Endothelial cell of umbilical vein (primary cell): ENCODE results near the gene RPP25L. TPM values are rescaled to one million over a fixed set of nuclear protein-coding genes. Genes with fewer than 3 reads are reported as not detected.

Experiments
- BruUV-seq: library from RNA; stranded (reverse); fragments of 400-500 nt; replicated peaks from 2 replicates; lab custom pipeline; 2021; lab: Mats Ljungman, UMichigan
- CTCF ChIA-PET: fragments of 300-600, 350-600 bp; sonication (Branson Sonifier 250); formaldehyde crosslinking; loops from one replicate; lab custom pipeline; 2021; ENCODE audit warnings: antibody characterized with exemption, inconsistent platforms; lab: Charles Lee
- POLR2A ChIA-PET: fragments of 300-600, 350-600 bp; sonication (Branson Sonifier 250); formaldehyde crosslinking; loops from one replicate; lab custom pipeline; 2021; ENCODE audit warnings: antibody characterized with exemption, inconsistent platforms; lab: Charles Lee
- DNase-seq: peaks from one replicate; pipeline ENCODE4 v3.0.0-alpha.2; 2011; ENCODE audit warnings: low read depth, low spot score
- FAIRE-seq: peaks from 2 replicates; lab custom pipeline; 2011; peaks lifted over from hg19 to GRCh38; lab: Jason Lieb, UNC
- H2AFZ ChIP-seq: 2 replicates; pipeline ENCODE4 v1.6.0; 2012; ENCODE audit warnings: low read depth, low read length, control low read depth, inconsistent platforms
- H3K27ac ChIP-seq: 2 replicates; pipeline ENCODE4 v1.5.1; 2011; ENCODE audit warnings: low read depth, mild to moderate bottlenecking, control low read depth, low read length, moderate library complexity; ENCODE audit not compliant: insufficient read depth
- H3K27me3 ChIP-seq, 2 experiments: 2 replicates each; pipeline versions ENCODE4 v1.6.0 to v1.6.1; 2011; ENCODE audit warnings: low read length in 2 of 2, mixed read lengths in 1 of 2; ENCODE audit not compliant: control insufficient read depth in 2 of 2, insufficient read depth in 2 of 2
- H3K36me3 ChIP-seq, 2 experiments: 2 replicates in 1 of 2; 3 replicates in 1 of 2; pipeline ENCODE4 v1.5.1; 2011; ENCODE audit warnings: low read length in 2 of 2, mild to moderate bottlenecking in 1 of 2, moderate library complexity in 1 of 2; ENCODE audit not compliant: control insufficient read depth in 2 of 2, insufficient read depth in 2 of 2; ENCODE audit errors: extremely low read depth in 1 of 2
- H3K4me1 ChIP-seq: 3 replicates; pipeline ENCODE4 v1.5.1; 2011; ENCODE audit warnings: mild to moderate bottlenecking, low read length; ENCODE audit not compliant: control insufficient read depth, insufficient read depth; ENCODE audit errors: extremely low read depth
- H3K4me2 ChIP-seq: 2 replicates; pipeline ENCODE4 v1.6.1; 2011; ENCODE audit warnings: low read length, control low read depth, mixed read lengths; ENCODE audit not compliant: insufficient read depth
- H3K4me3 ChIP-seq, 3 experiments: fragments of 200-600 bp in 1 of 3; sonication (generic), shearing (Covaris generic) in 1 of 3; replicated peaks in 1 of 3; 2 replicates each; pipeline ENCODE4 v1.5.1; 2011 to 2016; ENCODE audit warnings: control low read depth in 3 of 3, low read length in 3 of 3, mild to moderate bottlenecking in 2 of 3, inconsistent platforms in 1 of 3, low read depth in 1 of 3, moderate library complexity in 1 of 3; ENCODE audit not compliant: insufficient read depth in 1 of 3
- H3K79me2 ChIP-seq: 2 replicates; pipeline ENCODE4 v1.6.0; 2012; ENCODE audit warnings: low read length, inconsistent platforms; ENCODE audit not compliant: control insufficient read depth, insufficient read depth
- H3K9ac ChIP-seq: replicated peaks from 2 replicates; pipeline ENCODE3; 2011; ENCODE audit warnings: low read length, control low read depth; ENCODE audit not compliant: insufficient read depth; ENCODE audit errors: extremely low read depth
- H3K9me1 ChIP-seq: replicated peaks from 3 replicates; pipeline ENCODE4 v1.6.0; 2011; ENCODE audit warnings: mild to moderate bottlenecking, low read length; ENCODE audit not compliant: control insufficient read depth, insufficient read depth; ENCODE audit errors: extremely low read depth
- H3K9me3 ChIP-seq: replicated peaks from 2 replicates; pipeline ENCODE4 v1.5.1; 2012; ENCODE audit warnings: low read length, inconsistent platforms; ENCODE audit not compliant: control insufficient read depth, insufficient read depth
- H4K20me1 ChIP-seq: replicated peaks from 2 replicates; pipeline ENCODE3; 2011; ENCODE audit warnings: mild to moderate bottlenecking, low read length; ENCODE audit not compliant: control insufficient read depth, insufficient read depth; ENCODE audit errors: extremely low read depth
- EZH2 ChIP-seq: IDR thresholded peaks from 2 replicates; pipeline ENCODE4 v1.6.1; 2012; ENCODE audit warnings: borderline replicate concordance, low read depth, mild to moderate bottlenecking, moderate library complexity, low read length, inconsistent platforms; ENCODE audit not compliant: severe bottlenecking
- FOS ChIP-seq: IDR thresholded peaks from 2 replicates; pipeline ENCODE4 v1.6.1; 2011; ENCODE audit warnings: mild to moderate bottlenecking, low read length, moderate library complexity, borderline replicate concordance; ENCODE audit not compliant: insufficient read depth
- GATA2 ChIP-seq: IDR thresholded peaks from 2 replicates; pipeline ENCODE4 v1.7.0; 2011; ENCODE audit warnings: low read depth, mild to moderate bottlenecking, moderate library complexity, mixed read lengths, low read length; ENCODE audit not compliant: insufficient read length, insufficient read depth
- JUN ChIP-seq: IDR thresholded peaks from 2 replicates; pipeline ENCODE4 v1.6.1; 2011; ENCODE audit warnings: borderline replicate concordance, low read depth; ENCODE audit not compliant: insufficient read length, insufficient read depth
- MYC ChIP-seq: IDR thresholded peaks from one replicate; pipeline ENCODE4 v1.6.1; 2011; ENCODE audit warnings: mild to moderate bottlenecking, low read depth, low read length
- POLR2A ChIP-seq: IDR thresholded peaks from 2 replicates; pipeline ENCODE4 v1.6.1; 2012; ENCODE audit warnings: low read depth, mild to moderate bottlenecking, control low read depth, low read length
- POLR2AphosphoS5 ChIP-seq: IDR thresholded peaks from 2 replicates; pipeline ENCODE4 v1.6.1; 2012; ENCODE audit warnings: low read depth, mild to moderate bottlenecking, control low read depth, low read length, moderate library complexity; ENCODE audit not compliant: insufficient read depth
- dilution Hi-C: fragments of 300-500 bp; cut with MboI; formaldehyde crosslinking; loops from one replicate; pipeline ENCODE4 v1.15.0; 2019; ENCODE audit warnings: low sequenced_read_pairs; ENCODE audit not compliant: extremely low pct_ligation_motif_present
- intact Hi-C: fragments of 100-400 bp; cut with micrococcal nuclease; formaldehyde crosslinking; loops from one replicate; pipeline ENCODE4 v1.10.0; 2022
- polyA plus RNA-seq, 4 experiments: library from polyadenylated mRNA; depleted of rRNA in 3 of 4; stranded (reverse) in 3 of 4; unstranded in 1 of 4; fragments of >200 nt; gene quantifications; 2 replicates each; pipeline versions ENCODE4 v1.2.1 to v1.2.3, GENCODE V29; 2011 to 2012; ENCODE audit warnings: missing spikeins in 1 of 4
- total RNA-seq: library from RNA; stranded (reverse); gene quantifications from 2 replicates; pipeline ENCODE4 v1.2.3, GENCODE V29; 2021
- TF ChIP-seq, protein P1 (sequence below): IDR thresholded peaks from 2 replicates; pipeline ENCODE4 v1.6.1; 2011; ENCODE audit not compliant: insufficient read depth, insufficient read length
- TF ChIP-seq, protein P2 (sequence below), 2 donors: IDR thresholded peaks; 1 replicate in 1 of 2; 2 replicates in 1 of 2; pipeline ENCODE4 v1.5.1; 2011; ENCODE audit warnings: low read length in 2 of 2, mild to moderate bottlenecking in 2 of 2, moderate library complexity in 2 of 2, control low read depth in 1 of 2, inconsistent platforms in 1 of 2, low read depth in 1 of 2; ENCODE audit not compliant: insufficient read depth in 1 of 2; ENCODE audit errors: extremely low read depth in 1 of 2

RPP25L gene
- total and polyA plus RNA-seq, 2 donors (not counting 3 experiments of a cell fraction or from before 2014, with no cell fraction given): 15.7 to 41.0 TPM

DNA sequence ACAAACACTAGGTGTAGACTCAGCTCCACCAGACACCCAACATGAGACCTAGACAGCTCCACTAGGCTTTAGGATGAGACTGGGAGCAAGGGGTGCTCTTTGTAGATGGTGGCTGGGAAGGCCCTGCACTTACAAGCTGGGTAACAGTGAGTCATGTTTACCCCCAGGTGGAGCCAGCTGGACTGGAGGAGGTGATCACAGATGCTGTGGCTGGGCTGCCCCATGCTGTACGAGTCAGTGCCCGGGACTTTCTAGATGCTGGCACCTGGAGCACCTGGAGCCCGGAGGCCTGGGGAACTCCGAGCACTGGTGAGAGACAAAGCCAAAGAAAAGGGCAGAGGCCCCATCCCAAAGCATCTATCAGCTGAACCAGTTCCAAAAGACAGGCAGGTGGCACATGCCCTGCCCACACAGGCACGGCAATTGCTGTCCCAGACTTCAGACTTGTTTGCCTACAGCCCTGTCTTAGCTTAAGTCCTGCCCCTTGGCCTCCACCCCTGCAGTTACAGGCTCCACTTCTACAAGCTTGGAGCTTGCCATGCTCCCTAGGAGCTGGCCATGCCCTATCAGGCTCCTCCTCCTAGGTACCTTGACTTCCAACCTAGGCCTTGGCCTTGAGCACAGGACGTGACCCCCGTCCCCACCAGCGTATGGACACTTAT is 47.8 kb upstream of the RPP25L start:
- dilution Hi-C loops: no loop called here
- intact Hi-C loops: no loop called here
- DNase-seq: no peak
- TF ChIP-seq GATA2: no peak
- H3K9me1 ChIP-seq: no peaks in the 10 kb centered on the region
- H3K36me3 ChIP-seq: no peaks in the 10 kb centered on the region
- H3K4me3 ChIP-seq: no peak overlapping the region
- no peak overlapping the region for H3K9ac ChIP-seq
- ChIA-PET CTCF (interaction anchor here (1.0 to 1.4 kb wide), 2 partner anchors 26 to 43 kb away, joined by 3 read pairs; no protein-coding TSS in a partner anchor), POLR2A (no interaction called here)
- no peak for FAIRE-seq
- BruUV-seq: no TSS peak
- H3K4me2 ChIP-seq: no peak overlapping the region
- H4K20me1 ChIP-seq: no peaks in the 10 kb centered on the region
- no peak overlapping the region for H3K27ac ChIP-seq
- no peaks in the 10 kb centered on the region for H3K9me3 ChIP-seq
- no peaks in the 10 kb centered on the region for H3K79me2 ChIP-seq
- no peaks in the 10 kb centered on the region for H3K27me3 ChIP-seq
- no peak overlapping the region for H2AFZ ChIP-seq
- H3K4me1 ChIP-seq: peaks cover 1% of the 10 kb centered on the region

DNA sequence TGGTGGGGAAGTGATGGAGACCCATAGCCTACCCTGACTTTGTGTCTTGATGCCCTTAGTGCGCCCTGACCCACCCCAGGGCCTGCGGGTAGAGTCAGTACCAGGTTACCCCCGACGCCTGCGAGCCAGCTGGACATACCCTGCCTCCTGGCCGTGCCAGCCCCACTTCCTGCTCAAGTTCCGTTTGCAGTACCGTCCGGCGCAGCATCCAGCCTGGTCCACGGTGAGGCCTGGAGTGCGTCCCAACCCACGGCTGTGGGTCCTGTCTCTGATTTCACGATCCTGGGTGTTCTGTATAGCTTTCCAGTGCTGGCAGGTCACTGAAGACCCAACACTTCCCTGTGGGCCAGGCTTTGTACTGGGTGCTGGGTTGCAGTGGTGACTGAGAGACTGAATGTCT is 46.6 kb upstream of the RPP25L start:
- no peaks in the 10 kb centered on the region for H3K9me3 ChIP-seq
- dilution Hi-C loops: no loop called here
- peaks cover 1% of the 10 kb centered on the region for H3K4me1 ChIP-seq
- H3K79me2 ChIP-seq: no peaks in the 10 kb centered on the region
- no peak overlapping the region for H3K27ac ChIP-seq
- FAIRE-seq (no peak), DNase-seq (no peak)
- H3K36me3 ChIP-seq: no peaks in the 10 kb centered on the region
- CTCF ChIA-PET: interaction anchor here (1.6 kb wide), 1 partner anchor 44 kb away, joined by 5 read pairs; no protein-coding TSS in a partner anchor
- no peak overlapping the region for H3K4me2 ChIP-seq
- no peaks in the 10 kb centered on the region for H3K9me1 ChIP-seq
- no peak overlapping the region for H3K4me3 ChIP-seq
- POLR2A ChIA-PET: no interaction called here
- no peak overlapping the region for H2AFZ ChIP-seq
- BruUV-seq: no TSS peak
- H3K9ac ChIP-seq: no peak overlapping the region
- no peaks in the 10 kb centered on the region for H4K20me1 ChIP-seq
- H3K27me3 ChIP-seq: no peaks in the 10 kb centered on the region
- intact Hi-C loops: no loop called here
- TF ChIP-seq POLR2A: no peak
- TF ChIP-seq, protein P1, sequence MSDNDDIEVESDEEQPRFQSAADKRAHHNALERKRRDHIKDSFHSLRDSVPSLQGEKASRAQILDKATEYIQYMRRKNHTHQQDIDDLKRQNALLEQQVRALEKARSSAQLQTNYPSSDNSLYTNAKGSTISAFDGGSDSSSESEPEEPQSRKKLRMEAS: no peak
- TF ChIP-seq, protein P2, sequence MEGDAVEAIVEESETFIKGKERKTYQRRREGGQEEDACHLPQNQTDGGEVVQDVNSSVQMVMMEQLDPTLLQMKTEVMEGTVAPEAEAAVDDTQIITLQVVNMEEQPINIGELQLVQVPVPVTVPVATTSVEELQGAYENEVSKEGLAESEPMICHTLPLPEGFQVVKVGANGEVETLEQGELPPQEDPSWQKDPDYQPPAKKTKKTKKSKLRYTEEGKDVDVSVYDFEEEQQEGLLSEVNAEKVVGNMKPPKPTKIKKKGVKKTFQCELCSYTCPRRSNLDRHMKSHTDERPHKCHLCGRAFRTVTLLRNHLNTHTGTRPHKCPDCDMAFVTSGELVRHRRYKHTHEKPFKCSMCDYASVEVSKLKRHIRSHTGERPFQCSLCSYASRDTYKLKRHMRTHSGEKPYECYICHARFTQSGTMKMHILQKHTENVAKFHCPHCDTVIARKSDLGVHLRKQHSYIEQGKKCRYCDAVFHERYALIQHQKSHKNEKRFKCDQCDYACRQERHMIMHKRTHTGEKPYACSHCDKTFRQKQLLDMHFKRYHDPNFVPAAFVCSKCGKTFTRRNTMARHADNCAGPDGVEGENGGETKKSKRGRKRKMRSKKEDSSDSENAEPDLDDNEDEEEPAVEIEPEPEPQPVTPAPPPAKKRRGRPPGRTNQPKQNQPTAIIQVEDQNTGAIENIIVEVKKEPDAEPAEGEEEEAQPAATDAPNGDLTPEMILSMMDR (IDR thresholded peaks at IDR 0.05; ENCODE audit: extremely low read depth in 1 of 2, insufficient read depth in 1 of 2, low read depth in 1 of 2, low read length in 2 of 2): no peak
- no peak for TF ChIP-seq EZH2
- no peak for TF ChIP-seq POLR2AphosphoS5
- TF ChIP-seq GATA2: no peak
- TF ChIP-seq MYC: no peak
- TF ChIP-seq FOS: no peak
- TF ChIP-seq JUN: no peak
